Placental pericyte (primary cell): ENCODE data around the gene HNRNPCL4. TPM values are rescaled to one million over a fixed set of nuclear protein-coding genes. Genes with fewer than 3 reads are reported as not detected.

Experiments
- total RNA-seq: library from RNA; depleted of rRNA; stranded (reverse); fragments of >200 nt; gene quantifications from 2 replicates; pipeline ENCODE4 v1.2.3, GENCODE V29; 2012

The HNRNPCL4 gene
- not detected in 2 replicates for total RNA-seq

DNA sequence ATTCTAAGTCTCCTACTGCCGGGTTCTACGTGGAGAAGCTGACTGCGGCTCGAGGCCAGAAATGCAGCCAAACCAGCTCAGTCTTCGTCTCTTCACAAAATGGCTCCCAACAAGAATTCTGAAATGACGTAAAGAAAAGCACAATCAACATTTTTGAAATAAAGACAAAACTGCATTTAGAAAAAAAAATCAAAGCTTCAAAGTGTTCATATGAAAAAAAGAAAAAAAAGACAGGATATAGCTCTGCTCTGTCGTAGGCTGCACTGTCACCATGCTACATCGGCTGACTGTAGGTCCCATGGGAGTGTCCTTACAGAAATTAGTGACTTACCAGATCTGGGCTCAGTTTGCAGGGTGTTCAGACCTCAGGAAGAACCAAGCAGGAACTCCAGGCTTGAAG lies at the start of gene HNRNPCL4:
HNRNPCL4 (minus strand) TSS at position 101 of the 400 bp plus-strand sequence. CDS start 164 bp downstream, outside the sequence.

DNA sequence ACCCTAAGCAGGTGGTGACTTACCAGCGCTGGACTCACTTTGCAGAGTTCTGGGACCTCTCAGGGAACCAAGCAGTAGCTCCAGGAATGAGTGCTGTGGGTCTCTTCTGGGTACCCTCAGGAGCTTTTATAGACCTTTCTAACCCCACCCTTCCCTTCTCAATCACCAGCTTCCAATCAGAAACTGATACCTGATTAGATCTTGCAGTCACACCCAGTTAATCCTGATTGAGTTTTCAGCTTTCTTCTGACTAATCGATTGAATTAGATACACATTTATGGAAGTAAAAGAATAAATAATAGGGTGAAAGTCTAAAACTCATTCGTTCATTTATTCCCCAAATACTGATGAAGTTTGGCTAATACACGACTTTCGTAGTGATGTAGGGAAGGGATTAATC lies 35.9 kb upstream of the HNRNPCL4 start, which contains the start of gene PRAMEF13:
PRAMEF13 (minus strand) TSS at position 101 of the 400 bp plus-strand sequence. CDS start 1,820 bp downstream, outside the sequence.

DNA sequence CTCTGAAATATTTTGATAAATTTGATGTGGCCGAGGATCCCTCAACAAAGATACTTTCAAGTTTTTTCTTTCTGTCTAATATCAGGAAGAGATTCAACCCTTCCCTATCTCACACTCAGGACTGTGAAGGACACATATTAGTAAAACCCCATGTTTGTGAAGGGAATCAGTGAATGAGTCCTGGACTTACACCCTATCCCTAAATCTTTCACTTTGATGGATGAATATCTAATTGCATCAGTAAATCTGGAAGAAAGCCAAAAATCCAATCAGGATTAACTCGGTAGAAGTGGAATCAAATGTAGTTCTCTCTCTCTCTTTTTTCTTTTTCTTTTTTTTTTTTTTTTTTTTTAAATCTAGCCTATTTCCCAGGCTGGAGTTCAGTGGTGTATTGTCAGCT lies 6.1 kb upstream of the HNRNPCL4 start, which contains the start of gene PRAMEF9:
PRAMEF9 (plus strand) TSS at position 301 of the 400 bp plus-strand sequence. CDS start 3,433 bp downstream, outside the sequence.

DNA sequence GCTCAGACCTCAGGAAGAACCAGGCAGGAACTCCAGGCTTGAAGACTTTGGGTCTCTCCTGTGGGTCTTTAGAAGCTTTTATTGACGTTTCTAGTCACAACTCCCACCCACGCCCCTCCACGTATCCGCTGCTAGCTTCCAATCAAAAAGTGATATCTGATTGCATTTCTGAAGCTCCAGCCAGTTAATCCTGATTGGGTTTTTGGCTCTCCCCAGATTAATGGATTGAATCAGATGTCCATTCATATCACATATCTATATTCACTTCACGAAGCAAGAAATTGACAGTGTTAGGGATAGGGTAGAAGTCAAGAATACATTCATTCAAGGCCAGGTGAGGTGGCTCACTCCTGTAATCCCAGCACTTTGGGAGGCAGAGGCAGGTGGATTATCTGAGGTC lies 9.5 kb downstream of the HNRNPCL4 start, which contains the start of gene PRAMEF26:
PRAMEF26 (minus strand) TSS at position 101 of the 400 bp plus-strand sequence. CDS start 2,914 bp downstream, outside the sequence.

DNA sequence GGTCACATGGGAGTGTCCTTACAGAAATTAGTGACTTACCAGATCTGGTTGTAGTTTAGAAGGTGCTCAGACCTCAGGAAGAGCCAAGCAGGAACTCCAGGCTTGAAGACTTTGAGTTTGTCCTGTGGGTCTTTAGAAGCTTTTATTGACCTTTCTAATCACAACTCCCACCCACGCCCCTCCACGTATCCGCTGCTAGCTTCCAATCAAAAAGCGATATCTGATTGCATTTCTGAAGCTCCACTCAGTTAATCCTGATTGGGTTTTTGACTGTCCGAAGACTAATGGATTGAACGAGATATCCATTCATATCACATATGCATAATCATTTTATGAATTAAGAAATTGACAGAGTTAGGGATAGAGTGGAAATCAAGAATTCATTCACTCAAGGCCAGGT lies 48.7 kb downstream of the HNRNPCL4 start, which contains the start of gene HNRNPCL2:
HNRNPCL2 (minus strand) TSS at position 101 of the 400 bp plus-strand sequence. CDS start 454 bp downstream, outside the sequence.

Other genes with a start within 250 kb of the HNRNPCL4 start
- gene PRAMEF7, start 249.0 kb downstream of the HNRNPCL4 start, total RNA-seq = not detected in 2 replicates
- gene PRAMEF6, start 218.1 kb downstream of the HNRNPCL4 start, total RNA-seq = not detected in 2 replicates
- not detected in 2 replicates for gene PRAMEF27, start 109.1 kb downstream of the HNRNPCL4 start, total RNA-seq
- not detected in 2 replicates for gene HNRNPCL3, start 104.9 kb downstream of the HNRNPCL4 start, total RNA-seq
- not detected in 2 replicates for gene PRAMEF25, start 94.9 kb downstream of the HNRNPCL4 start, total RNA-seq
- not detected in 2 replicates for gene HNRNPCL2, start 48.8 kb downstream of the HNRNPCL4 start, total RNA-seq
- gene PRAMEF26, start 9.6 kb downstream of the HNRNPCL4 start, total RNA-seq = not detected in 2 replicates
- gene PRAMEF9, start 6.2 kb upstream of the HNRNPCL4 start, total RNA-seq = not detected in 2 replicates
- gene PRAMEF13, start 35.8 kb upstream of the HNRNPCL4 start, total RNA-seq = not detected in 2 replicates
- not detected in 2 replicates for gene PRAMEF18, start 60.5 kb upstream of the HNRNPCL4 start, total RNA-seq
- not detected in 2 replicates for gene PRAMEF5, start 88.6 kb upstream of the HNRNPCL4 start, total RNA-seq
- not detected in 2 replicates for gene PRAMEF8, start 119.5 kb upstream of the HNRNPCL4 start, total RNA-seq
- gene PRAMEF33, start 137.9 kb upstream of the HNRNPCL4 start, total RNA-seq = not detected in 2 replicates
- gene PRAMEF15, start 149.9 kb upstream of the HNRNPCL4 start, total RNA-seq = not detected in 2 replicates
- not detected in 2 replicates for gene PRAMEF14, start 181.5 kb upstream of the HNRNPCL4 start, total RNA-seq
- not detected in 2 replicates for gene PRAMEF19, start 206.3 kb upstream of the HNRNPCL4 start, total RNA-seq
- gene PRAMEF17, start 224.0 kb upstream of the HNRNPCL4 start, total RNA-seq = not detected in 2 replicates
- gene PRAMEF20, start 244.8 kb upstream of the HNRNPCL4 start, total RNA-seq = not detected in 2 replicates